Keratinocyte (primary cell): ENCODE measurements around the gene IBSP. TPM values are rescaled to one million over a fixed set of nuclear protein-coding genes. Genes with fewer than 3 reads are reported as not detected.

Source experiments
- DNase-seq: peaks from one replicate; pipeline ENCODE4 v3.0.0-alpha.2; 2011; ENCODE audit warnings: low read depth, missing footprints, low spot score
- FAIRE-seq: peaks from 2 replicates; lab custom pipeline; 2011; peaks lifted over from hg19 to GRCh38; lab: Jason Lieb, UNC
- H2AFZ ChIP-seq: 2 replicates; pipeline ENCODE4 v1.6.0; 2012; ENCODE audit warnings: low read length, control low read depth, inconsistent platforms; ENCODE audit not compliant: control insufficient read depth
- H3K27ac ChIP-seq: 2 replicates; pipeline ENCODE4 v1.5.1; 2011; ENCODE audit warnings: low read length; ENCODE audit not compliant: control insufficient read depth, insufficient read depth
- H3K27me3 ChIP-seq: 3 replicates; pipeline ENCODE4 v1.6.0; 2011; ENCODE audit warnings: low read length; ENCODE audit not compliant: control insufficient read depth, insufficient read depth; ENCODE audit errors: extremely low read depth
- H3K36me3 ChIP-seq, 2 experiments: 2 replicates in 1 of 2; 3 replicates in 1 of 2; pipeline ENCODE4 v1.5.1; 2011; ENCODE audit warnings: low read length in 2 of 2, mild to moderate bottlenecking in 1 of 2; ENCODE audit not compliant: control insufficient read depth in 2 of 2, insufficient read depth in 2 of 2; ENCODE audit errors: extremely low read depth in 1 of 2
- H3K4me1 ChIP-seq: 3 replicates; pipeline ENCODE4 v1.5.1; 2011; ENCODE audit warnings: low read length; ENCODE audit not compliant: control insufficient read depth, insufficient read depth; ENCODE audit errors: extremely low read depth
- H3K4me2 ChIP-seq: 3 replicates; pipeline ENCODE4 v1.6.0; 2011; ENCODE audit warnings: low read depth, low read length; ENCODE audit not compliant: control insufficient read depth, insufficient read depth; ENCODE audit errors: extremely low read depth
- H3K4me3 ChIP-seq, 3 experiments: fragments of 200-600 bp in 1 of 3; sonication (generic) in 1 of 3; 2 replicates in 2 of 3; 3 replicates in 1 of 3; pipeline ENCODE4 v1.5.1; 2011 to 2016; ENCODE audit warnings: low read length in 3 of 3, mild to moderate bottlenecking in 3 of 3, control low read depth in 2 of 3, inconsistent platforms in 1 of 3, low read depth in 1 of 3, mixed read lengths in 1 of 3, mixed run types in 1 of 3, moderate library complexity in 1 of 3; ENCODE audit not compliant: control insufficient read depth in 2 of 3, insufficient read depth in 2 of 3; ENCODE audit errors: extremely low read depth in 1 of 3
- H3K79me2 ChIP-seq: 2 replicates; pipeline ENCODE4 v1.6.0; 2012; ENCODE audit warnings: low read length; ENCODE audit not compliant: control insufficient read depth, insufficient read depth
- H3K9ac ChIP-seq: 3 replicates; pipeline ENCODE4 v1.6.0; 2011; ENCODE audit warnings: low read length; ENCODE audit not compliant: control insufficient read depth, insufficient read depth; ENCODE audit errors: extremely low read depth
- H3K9me1 ChIP-seq: 3 replicates; pipeline ENCODE4 v1.6.0; 2011; ENCODE audit warnings: low read length; ENCODE audit not compliant: control insufficient read depth, insufficient read depth; ENCODE audit errors: extremely low read depth
- H3K9me3 ChIP-seq: 2 replicates; pipeline ENCODE4 v1.5.1; 2012; ENCODE audit warnings: low read depth, low read length; ENCODE audit not compliant: control insufficient read depth
- H4K20me1 ChIP-seq: 3 replicates; pipeline ENCODE4 v1.6.0; 2011; ENCODE audit warnings: low read length; ENCODE audit not compliant: control insufficient read depth, insufficient read depth; ENCODE audit errors: extremely low read depth
- EZH2 ChIP-seq: IDR thresholded peaks from one replicate; pipeline ENCODE4 v1.6.1; 2012; ENCODE audit warnings: inconsistent platforms, mild to moderate bottlenecking, low read length, moderate library complexity
- dilution Hi-C: fragments of 300-500 bp; cut with MboI; formaldehyde crosslinking; loops from one replicate; pipeline ENCODE4 v1.7.0; 2020; ENCODE audit warnings: low sequenced_read_pairs; ENCODE audit not compliant: extremely low pct_ligation_motif_present
- polyA plus RNA-seq, 5 experiments: library from polyadenylated mRNA; depleted of rRNA in 3 of 5; stranded (reverse) in 3 of 5; stranded (forward) in 1 of 5; unstranded in 1 of 5; fragments of >200 nt; gene quantifications; 1 replicate in 1 of 5; 2 replicates in 3 of 5; 3 replicates in 1 of 5; pipeline versions ENCODE4 v1.2.1 to v1.2.3, GENCODE V29; 2011 to 2012; ENCODE audit warnings: missing spikeins in 2 of 5, low read depth in 1 of 5, low replicate concordance in 1 of 5
- TF ChIP-seq, protein P1 (sequence below), 3 experiments: IDR thresholded peaks in 1 of 3; conservative IDR thresholded peaks in 1 of 3; optimal IDR thresholded peaks in 1 of 3; 2 replicates in 2 of 3; 3 replicates in 1 of 3; pipeline versions ENCODE3 to v1.5.1; 2011; ENCODE audit warnings: low read length in 3 of 3, mild to moderate bottlenecking in 3 of 3, moderate library complexity in 2 of 3, control low read depth in 1 of 3, inconsistent platforms in 1 of 3; ENCODE audit not compliant: insufficient read depth in 2 of 3; ENCODE audit errors: extremely low read depth in 1 of 3

IBSP gene
- polyA plus RNA-seq, 1 donor (not counting 4 experiments of a cell fraction or from before 2014, with no cell fraction given): not detected

GRCh38 chr4:87835197-87835596, 35.8 kb downstream of the IBSP start:
- Histone ChIP-seq H3K4me2 (no peak overlapping the region), H2AFZ (no peak overlapping the region)
- dilution Hi-C loops: no loop called here

GRCh38 chr4:87835743-87836142, 36.4 kb downstream of the IBSP start:
- FAIRE-seq: no peak
- H3K9me1 ChIP-seq: no peaks in the 10 kb centered on the region
- H3K4me2 ChIP-seq: no peak overlapping the region
- no peaks in the 10 kb centered on the region for H3K9me3 ChIP-seq
- dilution Hi-C loops: no loop called here
- no peak overlapping the region for H3K4me3 ChIP-seq
- H3K36me3 ChIP-seq: no peaks in the 10 kb centered on the region
- TF ChIP-seq, protein P1, sequence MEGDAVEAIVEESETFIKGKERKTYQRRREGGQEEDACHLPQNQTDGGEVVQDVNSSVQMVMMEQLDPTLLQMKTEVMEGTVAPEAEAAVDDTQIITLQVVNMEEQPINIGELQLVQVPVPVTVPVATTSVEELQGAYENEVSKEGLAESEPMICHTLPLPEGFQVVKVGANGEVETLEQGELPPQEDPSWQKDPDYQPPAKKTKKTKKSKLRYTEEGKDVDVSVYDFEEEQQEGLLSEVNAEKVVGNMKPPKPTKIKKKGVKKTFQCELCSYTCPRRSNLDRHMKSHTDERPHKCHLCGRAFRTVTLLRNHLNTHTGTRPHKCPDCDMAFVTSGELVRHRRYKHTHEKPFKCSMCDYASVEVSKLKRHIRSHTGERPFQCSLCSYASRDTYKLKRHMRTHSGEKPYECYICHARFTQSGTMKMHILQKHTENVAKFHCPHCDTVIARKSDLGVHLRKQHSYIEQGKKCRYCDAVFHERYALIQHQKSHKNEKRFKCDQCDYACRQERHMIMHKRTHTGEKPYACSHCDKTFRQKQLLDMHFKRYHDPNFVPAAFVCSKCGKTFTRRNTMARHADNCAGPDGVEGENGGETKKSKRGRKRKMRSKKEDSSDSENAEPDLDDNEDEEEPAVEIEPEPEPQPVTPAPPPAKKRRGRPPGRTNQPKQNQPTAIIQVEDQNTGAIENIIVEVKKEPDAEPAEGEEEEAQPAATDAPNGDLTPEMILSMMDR (optimal IDR thresholded peaks at IDR 0.05 in 1 of 3, IDR thresholded peaks at IDR 0.05 in 1 of 3, conservative IDR thresholded peaks at IDR 0.05 in 1 of 3; ENCODE audit: extremely low read depth in 1 of 3, insufficient read depth in 2 of 3, low read length in 3 of 3): no peak
- no peak for TF ChIP-seq EZH2
- H4K20me1 ChIP-seq: no peaks in the 10 kb centered on the region
- H3K9ac ChIP-seq: no peak overlapping the region
- no peak overlapping the region for H3K27ac ChIP-seq
- H3K27me3 ChIP-seq: no peaks in the 10 kb centered on the region
- no peak for DNase-seq
- H3K4me1 ChIP-seq: no peaks in the 10 kb centered on the region
- no peak overlapping the region for H2AFZ ChIP-seq
- no peaks in the 10 kb centered on the region for H3K79me2 ChIP-seq

More at GRCh38 chr4:87835197-87835596, 35.8 kb downstream of the IBSP start:
- no peaks in the 10 kb centered on the region for H3K9me3 ChIP-seq
- no peak overlapping the region for H3K9ac ChIP-seq
- FAIRE-seq (no peak), DNase-seq (no peak)
- H3K36me3 ChIP-seq: no peaks in the 10 kb centered on the region
- H3K4me3 ChIP-seq: no peak overlapping the region
- H3K9me1 ChIP-seq: no peaks in the 10 kb centered on the region
- TF ChIP-seq, protein P1 (optimal IDR thresholded peaks at IDR 0.05 in 1 of 3, IDR thresholded peaks at IDR 0.05 in 1 of 3, conservative IDR thresholded peaks at IDR 0.05 in 1 of 3; ENCODE audit: extremely low read depth in 1 of 3, insufficient read depth in 2 of 3, low read length in 3 of 3): no peak
- TF ChIP-seq EZH2: no peak
- H3K27ac ChIP-seq: no peak overlapping the region
- H4K20me1 ChIP-seq: no peaks in the 10 kb centered on the region
- no peaks in the 10 kb centered on the region for H3K79me2 ChIP-seq
- no peaks in the 10 kb centered on the region for H3K27me3 ChIP-seq
- H3K4me1 ChIP-seq: no peaks in the 10 kb centered on the region
